GM21529 (cell line): ENCODE results near the gene SPATS2L.

ENCODE experiments used
- ATAC-seq: cut with Tn5 transposase; IDR thresholded peaks from one replicate; pipeline ENCODE4 v1.9.1; 2021; ENCODE audit not compliant: unreplicated experiment

Gene SPATS2L

GRCh38 chr2:200438846-200439245 lies 132.4 kb downstream of the SPATS2L start:
- ATAC-seq: no peak

DNA sequence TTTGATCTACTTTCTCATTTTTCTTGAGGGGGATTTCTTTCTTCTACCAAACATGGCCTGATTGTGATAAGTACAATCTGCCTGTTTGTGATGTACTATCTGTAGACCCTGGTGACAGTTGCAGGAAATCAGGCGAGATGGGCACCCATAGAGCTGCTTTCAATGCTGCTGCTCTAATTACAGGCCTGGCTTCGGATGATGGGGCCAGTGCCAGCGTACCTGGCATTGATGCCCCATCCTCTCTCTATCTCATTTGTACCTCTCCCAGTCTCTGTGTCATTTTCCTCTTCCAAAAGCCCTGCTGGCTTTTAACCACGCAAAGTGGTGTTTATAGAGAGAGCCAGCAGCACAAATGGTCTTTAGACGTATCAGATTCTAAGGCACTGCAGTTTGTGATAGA lies 133.5 kb downstream of the SPATS2L start:
- ATAC-seq: no peak

GRCh38 chr2:200442471-200442870 lies 136.0 kb downstream of the SPATS2L start:
- ATAC-seq: no peak

GRCh38 chr2:200443376-200443775 lies 136.9 kb downstream of the SPATS2L start:
- ATAC-seq: no peak

GRCh38 chr2:200443916-200444315 lies 137.4 kb downstream of the SPATS2L start:
- no peak for ATAC-seq

- ATAC-seq: no peak
These were observed 138.0 kb downstream of the SPATS2L start for GRCh38 chr2:200444530-200444929.

GRCh38 chr2:200445284-200445683 lies 138.8 kb downstream of the SPATS2L start:
- ATAC-seq: no peak

GRCh38 chr2:200446612-200447011 lies 140.1 kb downstream of the SPATS2L start:
- ATAC-seq: no peak

GRCh38 chr2:200447139-200447855 lies 140.8 kb downstream of the SPATS2L start:
- ATAC-seq: no peak

GRCh38 chr2:200448455-200448854 lies 142.0 kb downstream of the SPATS2L start:
- ATAC-seq: no peak

GRCh38 chr2:200449149-200449548 lies 142.7 kb downstream of the SPATS2L start:
- no peak for ATAC-seq

DNA sequence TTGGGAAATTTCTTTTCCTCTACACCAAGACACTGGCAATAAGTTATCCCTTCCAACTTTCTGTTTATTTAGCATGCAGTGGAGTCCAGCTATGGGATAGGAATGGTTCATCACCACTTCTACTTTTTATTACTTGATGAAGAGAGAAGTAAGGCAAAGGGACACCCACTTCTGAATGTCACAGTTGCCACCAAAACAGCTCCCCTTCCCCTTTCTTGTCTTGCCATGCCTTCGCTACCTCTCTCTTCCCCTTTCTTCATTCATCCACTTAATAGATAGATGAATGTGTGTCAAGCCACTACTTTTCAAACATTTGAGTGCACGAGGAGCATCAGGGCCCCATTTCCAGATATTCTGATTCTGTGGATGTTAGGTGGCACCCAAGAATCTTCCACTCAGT lies 143.8 kb downstream of the SPATS2L start:
- no peak for ATAC-seq

DNA sequence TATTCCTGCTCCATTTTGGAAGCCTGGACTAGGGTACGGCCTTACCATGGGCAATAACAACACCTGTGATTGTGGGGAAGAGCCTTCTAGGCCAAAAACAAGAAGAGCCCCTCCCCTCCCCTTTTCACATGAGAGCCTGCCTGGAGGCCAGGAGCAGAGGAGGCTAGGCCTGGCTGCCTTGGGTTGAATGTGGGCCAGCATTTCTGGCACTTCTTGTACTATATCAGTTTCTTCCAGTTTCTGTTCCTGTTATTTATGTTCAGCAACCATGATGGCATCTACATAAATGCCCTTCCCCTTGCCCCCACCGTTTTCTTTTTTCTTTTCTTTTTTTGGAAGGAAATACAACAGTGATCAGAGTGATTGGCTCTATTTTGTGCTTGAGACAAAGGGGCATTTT lies 145.0 kb downstream of the SPATS2L start:
- no peak for ATAC-seq

DNA sequence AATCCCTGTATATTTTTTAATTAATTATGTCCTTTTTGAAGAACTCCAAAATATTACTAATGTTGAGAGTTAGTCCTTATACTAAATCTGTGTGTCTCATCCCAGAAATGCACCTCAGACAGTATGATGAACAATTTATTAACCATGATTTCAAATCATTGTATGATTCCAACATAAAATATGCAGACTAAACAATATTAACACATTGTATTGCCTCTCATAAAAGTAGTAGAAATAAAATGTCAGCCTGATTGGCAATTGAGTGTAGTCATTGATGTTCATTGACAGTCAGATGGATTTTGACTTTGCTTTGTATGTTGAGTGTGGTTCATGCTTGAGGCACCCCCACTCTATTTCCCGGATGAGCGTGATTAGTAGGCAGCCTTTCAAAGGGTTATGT lies 145.9 kb downstream of the SPATS2L start:
- ATAC-seq: no peak

GRCh38 chr2:200453142-200453852 lies 146.8 kb downstream of the SPATS2L start:
- ATAC-seq: no peak

DNA sequence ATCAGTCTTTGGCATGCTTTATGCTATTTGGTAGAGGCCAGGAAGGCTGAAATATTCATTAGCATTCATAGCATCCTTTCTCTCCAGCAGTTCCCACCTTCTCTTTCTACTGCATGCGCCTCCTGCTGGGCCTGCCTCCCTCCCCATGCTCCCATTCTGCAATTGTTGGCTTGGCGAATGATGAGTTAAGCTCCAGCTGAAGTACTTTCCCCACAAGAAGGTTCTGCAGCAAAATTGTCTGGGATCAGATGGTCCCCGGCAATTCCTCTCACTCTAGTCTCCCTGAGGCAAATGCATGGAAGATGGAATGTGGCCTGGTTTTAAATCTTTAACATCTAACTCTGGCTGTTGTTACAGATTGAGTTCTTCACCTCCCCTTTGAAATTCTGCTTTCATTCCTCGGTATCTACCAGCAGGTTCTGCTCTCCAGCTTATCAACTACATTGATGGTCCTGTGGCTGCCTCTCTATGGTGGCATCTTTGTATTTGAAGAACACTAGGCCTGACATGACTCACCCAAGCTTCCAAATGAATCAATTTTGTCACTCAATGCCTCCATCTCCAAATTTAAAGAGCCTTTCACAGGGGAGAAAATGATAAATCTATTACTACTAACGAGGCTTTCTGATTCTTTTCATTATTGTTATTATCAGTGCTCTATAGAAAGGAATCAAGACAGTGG lies 147.5 kb downstream of the SPATS2L start:
- no peak for ATAC-seq

DNA sequence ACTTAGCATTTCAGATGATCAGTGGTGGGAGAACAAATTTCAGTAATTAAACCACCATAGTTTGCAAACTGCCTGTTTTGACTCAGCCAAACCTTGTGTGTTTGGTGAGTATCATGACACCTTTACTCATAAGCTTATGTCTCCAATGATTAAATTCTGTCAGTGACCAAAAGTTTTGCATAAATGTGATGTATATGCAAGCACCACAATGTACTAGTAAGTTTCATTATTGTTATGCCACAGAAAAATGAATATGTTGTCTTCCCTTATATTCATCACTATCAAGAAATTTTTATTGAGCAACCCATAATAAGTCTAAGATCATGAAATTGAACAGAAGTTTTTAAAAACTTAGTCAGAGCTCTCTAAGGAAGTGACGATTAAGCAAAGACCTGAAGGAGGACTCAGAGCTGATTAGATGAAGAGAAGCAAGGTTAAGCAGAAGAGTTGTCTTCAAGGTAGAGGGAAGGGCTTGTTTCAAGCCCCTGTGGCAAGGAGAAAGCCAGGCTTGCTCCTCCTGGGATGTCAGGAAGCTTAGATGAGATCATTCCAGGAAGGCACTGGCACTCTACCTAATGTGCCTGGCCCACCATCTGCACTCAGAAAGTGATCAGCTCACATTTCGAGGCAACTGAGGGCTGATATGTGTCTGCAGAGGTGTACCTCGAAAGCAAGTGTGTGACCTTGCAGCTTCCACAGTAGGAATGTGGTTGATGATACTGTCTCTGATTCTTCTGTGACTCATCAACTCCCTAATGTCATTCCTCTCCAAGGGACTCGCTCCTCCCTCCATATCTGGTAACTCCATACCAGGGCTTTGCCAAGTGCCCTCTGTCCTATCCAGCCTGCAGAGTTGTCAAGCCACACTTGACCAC lies 148.7 kb downstream of the SPATS2L start:
- peak; percentile 74 for ATAC-seq

DNA sequence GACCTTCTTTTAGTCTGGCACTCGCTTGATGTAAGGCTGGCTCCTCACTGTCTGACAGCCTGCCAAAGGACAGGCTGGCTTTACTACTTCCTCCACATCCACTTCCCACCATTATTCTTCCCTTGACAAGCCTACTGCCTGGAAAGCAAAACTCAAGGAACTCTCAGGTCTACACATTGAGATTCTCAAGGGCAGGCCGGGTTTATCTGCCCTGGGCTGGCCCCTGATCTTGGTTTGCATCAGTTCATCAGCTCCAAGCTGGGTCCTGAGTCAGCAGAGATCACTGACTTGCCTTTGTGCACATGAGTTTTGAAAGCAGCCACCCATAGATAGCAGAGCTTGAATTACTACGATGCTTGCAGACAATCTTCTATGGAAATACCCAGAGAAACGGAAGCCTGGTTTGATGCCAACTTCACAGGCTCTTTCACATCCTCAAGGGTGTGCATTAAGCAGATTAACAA lies 149.5 kb downstream of the SPATS2L start:
- ATAC-seq: peak; percentile 55

GRCh38 chr2:200456567-200456966 lies 150.1 kb downstream of the SPATS2L start:
- no peak for ATAC-seq

- no peak for ATAC-seq
These were observed 152.6 kb downstream of the SPATS2L start for GRCh38 chr2:200459101-200459500.
